ENCODE measurements around the gene SYT2.
"Not testable (repeated sequence)": the region's sequence is repeated elsewhere in the genome, so short reads cannot be mapped to it uniquely, and the experiment has no call there.

DNA sequence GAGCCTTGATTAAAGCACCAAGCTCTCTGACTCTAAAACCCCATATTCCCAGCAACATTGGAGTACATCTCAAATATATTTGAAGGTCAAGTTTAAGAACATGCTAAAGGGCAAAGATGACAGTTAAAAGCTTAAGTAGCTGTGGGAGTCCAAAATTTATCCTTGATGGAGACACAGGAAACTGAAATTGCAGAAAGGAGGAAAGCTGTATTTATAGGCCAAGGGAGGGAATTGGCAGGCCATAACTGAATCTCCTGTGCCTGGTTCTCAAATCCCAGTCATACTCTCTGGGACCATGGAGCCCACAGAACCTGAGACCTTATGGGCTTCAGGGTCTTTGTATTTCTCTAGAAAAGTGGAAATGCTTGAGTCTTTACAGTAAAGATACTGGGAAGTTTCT, 167.8 kb downstream of the SYT2 start:
- not testable (repeated sequence) for TF ChIP-seq CTCF (IDR thresholded peaks at IDR 0.05; ENCODE audit: low read depth, low read length, poor library complexity, severe bottlenecking); EZH2phosphoT487 (IDR thresholded peaks at IDR 0.05; ENCODE audit: borderline replicate concordance, low read length)

All from DOHH2 (cell line).